NB4 (cell line): Measurements from ENCODE around the gene ALB.

Experiments used
- CTCF ChIP-seq: IDR thresholded peaks from one replicate; pipeline ENCODE4 v1.5.1; 2012; ENCODE audit warnings: low read depth, low read length
- POLR2A ChIP-seq: IDR thresholded peaks from 2 replicates; pipeline ENCODE4 v1.6.1; 2011; ENCODE audit warnings: mild to moderate bottlenecking; ENCODE audit not compliant: insufficient read length; ENCODE audit errors: extremely low read depth

- TF ChIP-seq CTCF (no peak), POLR2A (no peak)
Measured at GRCh38 chr4:73413294-73413755, 9.2 kb downstream of the ALB start.
